SK-N-SH (cell line): ENCODE measurements around the gene COLEC11. TPM values are rescaled to one million over a fixed set of nuclear protein-coding genes. Genes with fewer than 3 reads are reported as not detected.

ENCODE experiments used
- CTCF ChIA-PET: fragments of 300-600, 350-600 bp; formaldehyde crosslinking; extraction: SDS; loops from one replicate; lab custom pipeline; 2021; lab: Yijun Ruan, JAX
- POLR2A ChIA-PET: fragments of 350-600 bp; sonication (Branson Sonifier 250); formaldehyde crosslinking; extraction: SDS; loops from one replicate; lab custom pipeline; 2020; ENCODE audit warnings: antibody characterized with exemption, inconsistent platforms; lab: Yijun Ruan, JAX
- DNase-seq: peaks from one replicate; pipeline ENCODE4 v3.0.0; 2012
- H2AFZ ChIP-seq: fragments of 200-600 bp; sonication (generic); 2 replicates; pipeline ENCODE4 v1.8.1; 2016; ENCODE audit warnings: antibody characterized with exemption, mild to moderate bottlenecking, low read depth
- H3F3A ChIP-seq: fragments of 200-600 bp; sonication (generic); replicated peaks from 2 replicates; pipeline ENCODE3; 2016; ENCODE audit warnings: antibody characterized with exemption, mild to moderate bottlenecking; ENCODE audit not compliant: insufficient read depth
- H3K27ac ChIP-seq, 2 experiments: fragments of 200-500 bp in 1 of 2; fragments of 200-600 bp in 1 of 2; sonication (Bioruptor generic) in 1 of 2; sonication (generic), shearing (Covaris generic) in 1 of 2; 2 replicates each; pipeline versions ENCODE4 v1.5.1 to v1.6.1; 2014 to 2016; ENCODE audit warnings: low read depth in 2 of 2, inconsistent platforms in 1 of 2, low read length in 1 of 2, mild to moderate bottlenecking in 1 of 2, mixed read lengths in 1 of 2
- H3K27me3 ChIP-seq: fragments of 200-600 bp; sonication (generic), shearing (Covaris generic); 2 replicates; pipeline ENCODE4 v1.6.1; 2016; ENCODE audit warnings: mixed run types; ENCODE audit not compliant: insufficient read depth
- H3K36me3 ChIP-seq, 2 experiments: fragments of 200-500 bp in 1 of 2; fragments of 200-600 bp in 1 of 2; sonication (Bioruptor generic) in 1 of 2; sonication (generic) in 1 of 2; replicated peaks in 1 of 2; 2 replicates each; pipeline versions ENCODE3 to v1.5.1; 2014 to 2016; ENCODE audit warnings: low read length in 1 of 2, mild to moderate bottlenecking in 1 of 2; ENCODE audit not compliant: insufficient read depth in 2 of 2, control insufficient read depth in 1 of 2
- H3K4me1 ChIP-seq, 2 experiments: fragments of 200-500 bp in 1 of 2; fragments of 200-600 bp in 1 of 2; sonication (Bioruptor generic) in 1 of 2; sonication (generic), shearing (Covaris generic) in 1 of 2; 2 replicates each; pipeline versions ENCODE4 v1.5.1 to v1.6.1; 2014 to 2016; ENCODE audit warnings: low read depth in 1 of 2, low read length in 1 of 2, mixed run types in 1 of 2; ENCODE audit not compliant: insufficient read depth in 2 of 2, control insufficient read depth in 1 of 2
- H3K4me2 ChIP-seq: fragments of 200-600 bp; sonication (generic), shearing (Covaris generic); 2 replicates; pipeline ENCODE4 v1.6.1; 2017; ENCODE audit warnings: mixed run types
- H3K4me3 ChIP-seq, 2 experiments: fragments of 200-500 bp in 1 of 2; fragments of 200-600 bp in 1 of 2; sonication (Bioruptor generic) in 1 of 2; sonication (generic), shearing (Covaris generic) in 1 of 2; 2 replicates each; pipeline versions ENCODE4 v1.5.1 to v1.8.1; 2014 to 2016; ENCODE audit warnings: low read depth in 2 of 2, inconsistent platforms in 1 of 2, low read length in 1 of 2, mild to moderate bottlenecking in 1 of 2, mixed read lengths in 1 of 2, moderate library complexity in 1 of 2
- H3K79me2 ChIP-seq: fragments of 200-600 bp; sonication (generic); 2 replicates; pipeline ENCODE4 v1.8.1; 2017; ENCODE audit warnings: mild to moderate bottlenecking; ENCODE audit not compliant: insufficient read depth
- H3K9ac ChIP-seq: fragments of 200-600 bp; sonication (generic); 2 replicates; pipeline ENCODE4 v1.6.1; 2017; ENCODE audit warnings: mixed run types
- H3K9me2 ChIP-seq: fragments of 200-600 bp; sonication (generic); 2 replicates; pipeline ENCODE4 v1.6.1; 2017; ENCODE audit warnings: mixed run types
- H3K9me3 ChIP-seq: fragments of 200-600 bp; sonication (generic); 2 replicates; pipeline ENCODE4 v1.6.1; 2017; ENCODE audit warnings: mixed run types, mild to moderate bottlenecking, moderate library complexity
- H4K20me1 ChIP-seq: fragments of 200-600 bp; sonication (generic); 2 replicates; pipeline ENCODE4 v1.6.1; 2017; ENCODE audit warnings: mild to moderate bottlenecking, mixed run types; ENCODE audit not compliant: insufficient read depth
- CHD2 ChIP-seq: fragments of 150-350 bp; IDR thresholded peaks from 2 replicates; pipeline ENCODE4 v1.6.1; 2018; ENCODE audit warnings: low read length; ENCODE audit not compliant: partially characterized antibody
- ELF1 ChIP-seq: IDR thresholded peaks from 2 replicates; pipeline ENCODE4 v1.4.0; 2012
- FOSL2 ChIP-seq: IDR thresholded peaks from 2 replicates; pipeline ENCODE4 v1.4.0; 2012; ENCODE audit warnings: low read depth, mild to moderate bottlenecking, moderate library complexity, borderline replicate concordance
- IRF3 ChIP-seq: fragments of 150-350 bp; IDR thresholded peaks from 2 replicates; pipeline ENCODE4 v1.6.1; 2016; ENCODE audit warnings: mild to moderate bottlenecking, low read depth, low read length
- JUND ChIP-seq: IDR thresholded peaks from 2 replicates; pipeline ENCODE4 v1.4.0; 2012
- RCOR1 ChIP-seq: fragments of 150-350 bp; IDR thresholded peaks from 2 replicates; pipeline ENCODE4 v1.6.1; 2017; ENCODE audit warnings: antibody characterized with exemption, low read length
- RXRA ChIP-seq: IDR thresholded peaks from 2 replicates; pipeline ENCODE4 v1.4.0; 2012; ENCODE audit warnings: low read depth, mild to moderate bottlenecking, borderline replicate concordance
- SMC3 ChIP-seq: IDR thresholded peaks from 2 replicates; pipeline ENCODE4 v1.6.1; 2012; ENCODE audit warnings: low read depth, low read length, improper control_type of control experiment
- WGBS: methylation state at CpG from one replicate; pipeline ENCODE4 v1.1.6; 2017; ENCODE audit warnings: low lambda C conversion rate; 5-methylcytosine and 5-hydroxymethylcytosine counted together
- polyA plus RNA-seq, 3 experiments: library from polyadenylated mRNA; depleted of rRNA; stranded (reverse); fragments of >200 nt; gene quantifications; 2 replicates each; pipeline ENCODE4 v1.2.3, GENCODE V29; 2012
- TF ChIP-seq, protein P1 (sequence below): IDR thresholded peaks from 2 replicates; pipeline ENCODE4 v1.4.0; 2012; ENCODE audit warnings: low read depth, borderline replicate concordance

The COLEC11 gene
- polyA plus RNA-seq, 1 of the 3 experiments (the other 2 are of a cell fraction), result 8.7 TPM

DNA sequence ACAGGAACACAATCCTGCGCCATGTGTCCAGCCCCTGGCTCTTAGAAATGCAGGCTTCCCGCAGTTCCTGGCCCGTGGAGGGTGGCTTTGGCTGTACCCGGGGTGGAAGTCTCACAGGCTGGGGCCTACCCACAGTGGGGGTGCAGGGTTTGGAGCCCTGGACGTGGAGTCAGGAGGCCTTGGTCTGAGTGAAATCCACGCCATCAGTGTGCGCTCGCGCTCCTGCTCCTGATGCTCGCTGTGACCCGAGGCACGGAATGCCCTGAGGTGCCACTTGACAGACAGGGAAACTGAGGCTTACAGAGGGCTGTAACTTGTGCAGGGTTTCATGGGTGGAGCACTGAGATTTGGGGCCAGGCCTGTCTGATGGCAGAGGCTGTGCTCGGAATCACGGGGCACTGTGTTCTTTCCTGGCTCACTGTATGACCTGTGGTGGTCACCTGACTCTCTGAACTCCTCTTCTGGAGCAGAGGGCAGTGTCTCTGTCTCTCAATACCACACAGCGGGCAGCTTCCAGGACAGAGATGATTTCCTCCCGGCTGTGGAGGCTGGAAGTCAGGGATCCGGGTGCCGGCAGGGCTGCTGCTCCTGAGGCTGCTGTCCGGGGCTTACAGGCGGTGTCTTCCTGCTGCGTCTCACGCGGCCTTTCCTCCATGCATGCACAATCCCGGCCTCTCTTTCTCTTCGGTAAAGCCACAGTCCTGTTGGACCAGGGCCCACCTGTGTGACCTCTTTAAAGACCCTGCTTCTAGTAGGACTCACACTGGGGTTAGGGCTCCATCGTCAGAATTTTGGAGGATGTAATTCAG is 37.1 kb downstream of the COLEC11 start (continued):
- no peak for TF ChIP-seq FOSL2

- Histone ChIP-seq H2AFZ (no peak overlapping the region), H4K20me1 (no peaks in the 10 kb centered on the region), H3K9me2 (no peaks in the 10 kb centered on the region)
- TF ChIP-seq JUND (no peak), CHD2 (no peak), ELF1 (no peak), SMC3 (no peak), RCOR1 (no peak)
- TF ChIP-seq, all 33 proteins: peak for 0
- H3K4me1 ChIP-seq, result peaks cover 0 to 14% of the 10 kb centered on the region in 2 experiments; a peak in 1 of 4 replicates
- peak overlapping the region in 1 of 2 experiments; percentile 43; a peak in 1 of 4 replicates for H3K27ac ChIP-seq
- H3K4me3 ChIP-seq, result no peak overlapping the region
- H3K4me2 ChIP-seq, result no peak overlapping the region
- WGBS, result 76% methylated on average over 32 of the region's 33 CpGs
- H3F3A ChIP-seq, result no peaks in the 10 kb centered on the region
- DNase-seq, result no peak
- POLR2A ChIA-PET, result no interaction called here
- CTCF ChIA-PET, result interaction anchor here (0.9 to 1.4 kb wide), 2 partner anchors 171 to 210 kb away, joined by 3 read pairs; no protein-coding TSS in a partner anchor
- H3K36me3 ChIP-seq, result no peaks in the 10 kb centered on the region
- no peaks in the 10 kb centered on the region for H3K27me3 ChIP-seq
- H3K79me2 ChIP-seq, result no peaks in the 10 kb centered on the region
- no peak overlapping the region for H3K9ac ChIP-seq
- no peaks in the 10 kb centered on the region for H3K9me3 ChIP-seq
These were observed 38.4 kb downstream of the COLEC11 start for GRCh38 chr2:3633089-3633981.

GRCh38 chr2:3633982-3634595 is 39.2 kb downstream of the COLEC11 start:
- POLR2A ChIA-PET, result no interaction called here
- CTCF ChIA-PET, result interaction anchor here (1.4 to 2.0 kb wide), 2 partner anchors 10 to 210 kb away, joined by 3 to 5 read pairs; no protein-coding TSS in a partner anchor
- H3K4me2 ChIP-seq, result no peak overlapping the region
- 83% methylated on average over 11 of the region's 11 CpGs for WGBS
- H3K9ac ChIP-seq, result no peak overlapping the region
- H3K27me3 ChIP-seq, result no peaks in the 10 kb centered on the region
- no peak overlapping the region; a peak in 1 of 4 replicates for H3K27ac ChIP-seq
- no peaks in the 10 kb centered on the region for H3K36me3 ChIP-seq
- H3K4me3 ChIP-seq, result no peak overlapping the region
- H3K4me1 ChIP-seq, result peaks cover 0 to 16% of the 10 kb centered on the region in 2 experiments; a peak in 1 of 4 replicates
- H3F3A ChIP-seq, result no peaks in the 10 kb centered on the region
- no peaks in the 10 kb centered on the region for H4K20me1 ChIP-seq
- no peak for DNase-seq
- H3K9me3 ChIP-seq, result no peaks in the 10 kb centered on the region
- H2AFZ ChIP-seq, result no peak overlapping the region
- H3K79me2 ChIP-seq, result no peaks in the 10 kb centered on the region
- TF ChIP-seq RXRA (no peak), IRF3 (no peak)
- TF ChIP-seq, protein P1, sequence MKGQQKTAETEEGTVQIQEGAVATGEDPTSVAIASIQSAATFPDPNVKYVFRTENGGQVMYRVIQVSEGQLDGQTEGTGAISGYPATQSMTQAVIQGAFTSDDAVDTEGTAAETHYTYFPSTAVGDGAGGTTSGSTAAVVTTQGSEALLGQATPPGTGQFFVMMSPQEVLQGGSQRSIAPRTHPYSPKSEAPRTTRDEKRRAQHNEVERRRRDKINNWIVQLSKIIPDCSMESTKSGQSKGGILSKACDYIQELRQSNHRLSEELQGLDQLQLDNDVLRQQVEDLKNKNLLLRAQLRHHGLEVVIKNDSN, result no peak
- no peaks in the 10 kb centered on the region for H3K9me2 ChIP-seq
